Activated T-cell treated with anti-CD3 and anti-CD28 coated beads for 24 hours (primary cell): ENCODE data around the gene NPEPL1.

Source experiments
- DNase-seq: peaks from one replicate; pipeline ENCODE4 v3.0.0-alpha.2; 2020; ENCODE audit warnings: low read depth

The NPEPL1 gene

GRCh38 chr20:58684291-58684690 is 8.3 kb upstream of the NPEPL1 start:
- DNase-seq: no peak

GRCh38 chr20:58685988-58686387 is 6.6 kb upstream of the NPEPL1 start:
- DNase-seq: no peak

DNA sequence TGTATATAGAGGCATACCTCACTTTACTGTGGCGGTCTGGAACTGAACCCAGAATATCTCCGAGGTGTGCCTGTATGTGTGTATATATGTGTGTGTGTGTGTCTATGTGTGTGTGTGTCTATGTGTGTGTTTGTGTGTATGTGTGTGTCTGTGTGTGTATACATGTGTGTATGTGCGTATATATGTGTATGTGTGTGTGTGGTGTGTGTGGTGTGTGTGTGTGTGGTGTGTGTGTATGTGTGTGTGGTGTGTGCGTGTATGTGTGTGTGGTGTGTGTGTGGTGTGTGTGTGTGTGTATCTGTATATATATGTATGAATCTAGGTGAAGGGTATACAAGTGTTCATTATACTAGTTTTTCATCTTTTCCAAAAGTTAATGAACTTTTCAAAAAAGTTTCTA is 4.2 kb upstream of the NPEPL1 start:
- no peak for DNase-seq

GRCh38 chr20:58688840-58689239 is 3.8 kb upstream of the NPEPL1 start:
- DNase-seq: no peak

DNA sequence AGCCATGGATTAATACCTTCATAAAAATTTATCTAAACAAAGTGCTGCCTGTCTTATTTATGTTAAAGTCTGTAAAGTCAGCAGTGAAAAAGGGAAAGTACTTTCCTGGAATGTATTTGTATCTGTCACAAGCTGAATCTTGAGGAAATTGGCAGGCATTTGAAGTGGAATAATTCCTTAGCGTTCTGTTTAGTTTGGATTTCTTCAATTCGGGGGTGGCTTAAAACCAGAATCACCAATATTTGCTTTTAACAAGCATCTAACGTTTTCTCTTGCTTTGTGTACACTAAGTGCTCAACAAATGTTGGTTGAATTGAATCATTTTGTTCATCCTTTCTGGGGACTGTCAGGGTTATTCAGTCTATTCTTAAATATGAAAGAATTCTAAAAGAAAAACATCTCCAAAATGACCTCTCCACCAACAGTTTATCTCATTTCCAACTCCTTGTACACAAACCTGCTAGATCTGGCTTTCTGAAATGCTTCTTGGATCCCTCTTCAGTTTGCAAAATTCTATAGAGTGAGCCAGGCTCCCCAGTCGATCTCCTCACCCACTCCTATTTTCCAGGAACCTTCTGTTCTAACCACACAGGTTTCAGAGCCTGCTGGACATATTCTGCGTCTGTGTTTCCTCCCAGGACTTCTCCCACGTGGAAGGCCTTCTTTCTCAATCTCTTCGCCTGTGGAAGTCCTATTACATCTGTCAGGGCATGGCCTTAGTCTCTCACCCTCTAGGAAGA is 2.0 kb upstream of the NPEPL1 start:
- DNase-seq: no peak

DNA sequence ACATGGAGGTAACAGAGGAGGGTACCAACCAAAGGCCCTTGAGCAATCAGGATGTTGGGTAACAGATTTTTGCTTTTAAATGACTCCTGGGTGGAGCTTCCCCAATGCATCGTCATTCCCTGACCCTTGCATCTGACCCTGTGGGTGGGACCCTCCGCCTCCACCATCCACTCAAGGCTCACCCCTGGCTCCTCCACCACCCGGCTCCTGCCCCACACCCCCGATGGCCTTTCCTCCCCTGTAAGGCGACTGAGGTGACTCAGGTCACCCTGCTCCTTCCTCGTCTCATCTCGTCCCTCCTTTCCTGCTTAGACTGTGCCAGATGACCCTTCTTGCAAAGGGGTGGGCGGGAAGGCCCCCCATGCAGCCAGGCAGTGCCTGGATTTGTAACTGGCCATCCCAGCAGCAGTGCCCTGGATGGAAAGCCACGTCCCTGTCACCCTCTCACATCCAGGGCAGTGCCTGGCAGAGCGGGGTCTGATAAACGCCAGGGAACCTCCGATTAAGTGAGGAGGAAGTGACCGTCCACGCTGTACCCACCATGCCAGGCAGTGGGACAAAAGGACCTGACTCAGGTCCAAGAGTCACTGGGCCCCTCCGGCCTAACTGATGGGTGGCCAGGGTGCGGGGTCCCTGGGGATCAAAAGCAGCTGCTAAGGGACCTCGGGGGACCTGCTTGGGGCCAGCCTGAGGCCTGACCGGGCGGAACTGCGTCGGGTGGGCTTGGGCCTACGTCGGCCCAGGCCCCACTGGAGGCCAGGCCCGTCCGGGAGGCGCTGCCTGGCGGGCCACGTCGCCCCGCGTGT is 624 bp upstream of the NPEPL1 start:
- DNase-seq: no peak

DNA sequence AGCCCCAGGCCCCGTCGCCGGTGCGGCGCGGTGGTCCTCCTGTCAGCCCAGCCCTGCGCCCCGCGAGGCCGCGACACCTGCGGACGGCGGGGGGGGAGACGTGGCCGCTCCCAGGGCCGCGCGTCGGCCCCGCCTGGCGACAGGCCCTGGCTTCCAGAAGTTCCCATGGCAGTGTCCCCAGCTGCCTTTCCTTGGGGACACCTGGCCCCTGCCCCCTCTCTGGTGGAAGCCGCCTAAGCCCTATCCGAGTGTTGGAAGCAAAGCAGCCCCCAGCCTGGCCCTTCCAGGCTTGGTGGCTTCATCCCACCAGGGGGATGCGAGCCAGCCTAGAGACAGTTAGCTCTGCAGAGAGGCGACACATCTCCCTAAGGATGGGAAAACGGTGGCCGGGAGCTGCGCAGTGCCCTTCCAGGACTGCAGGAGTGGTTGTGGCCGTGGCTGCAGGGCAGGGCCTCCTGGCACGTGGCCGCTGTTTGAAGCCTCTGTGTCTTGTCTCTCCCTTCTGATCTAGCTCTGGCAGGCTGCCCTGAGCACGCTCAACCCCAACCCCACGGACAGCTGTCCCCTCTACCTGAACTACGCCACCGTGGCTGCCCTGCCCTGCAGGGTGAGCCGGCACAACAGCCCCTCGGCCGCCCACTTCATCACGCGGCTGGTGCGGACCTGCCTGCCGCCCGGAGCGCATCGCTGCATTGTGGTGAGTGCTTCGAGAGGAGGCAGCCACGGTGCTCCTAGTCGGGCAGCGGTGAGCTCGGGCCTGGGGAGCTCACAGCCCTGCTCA is 816 bp downstream of the NPEPL1 start:
- DNase-seq: no peak

DNA sequence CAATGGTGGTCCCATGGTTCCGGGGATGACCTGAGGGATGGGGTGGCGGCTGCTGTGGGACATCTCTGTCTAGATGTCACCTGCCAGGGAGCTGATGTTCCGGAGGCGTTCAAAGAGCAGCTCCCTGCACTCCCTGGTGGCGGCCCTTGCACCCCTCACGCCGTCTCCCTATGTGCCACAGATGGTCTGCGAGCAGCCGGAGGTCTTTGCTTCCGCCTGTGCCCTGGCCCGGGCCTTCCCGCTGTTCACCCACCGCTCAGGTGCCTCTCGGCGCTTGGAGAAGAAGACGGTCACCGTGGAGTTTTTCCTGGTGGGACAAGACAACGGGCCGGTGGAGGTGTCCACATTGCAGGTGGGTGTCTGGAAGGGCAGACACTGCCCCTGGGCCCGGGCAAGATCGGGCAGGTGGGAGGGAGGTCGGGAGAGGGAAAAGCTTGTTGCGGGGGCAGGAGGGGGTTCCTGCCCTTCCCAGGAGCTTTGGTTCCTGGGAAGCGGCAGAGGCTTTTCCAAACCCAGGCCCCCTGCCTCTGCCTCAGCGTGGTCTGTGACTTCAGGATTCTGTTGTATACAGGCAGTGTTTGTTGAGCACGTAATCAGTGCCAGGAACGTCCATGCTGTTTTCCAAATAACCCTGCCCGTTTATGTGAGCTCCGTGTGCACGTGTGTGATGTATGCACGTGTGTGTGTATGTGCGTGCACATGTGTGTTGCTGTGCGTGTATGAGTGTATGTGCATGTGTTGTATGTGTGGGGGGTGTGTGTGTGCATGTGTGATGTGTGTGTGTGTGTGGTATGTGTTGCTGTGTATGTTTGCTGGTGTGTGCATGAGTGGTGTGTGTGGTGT is 1.9 kb downstream of the NPEPL1 start:
- DNase-seq: no peak

GRCh38 chr20:58695084-58695722 is 2.6 kb downstream of the NPEPL1 start:
- no peak for DNase-seq

DNA sequence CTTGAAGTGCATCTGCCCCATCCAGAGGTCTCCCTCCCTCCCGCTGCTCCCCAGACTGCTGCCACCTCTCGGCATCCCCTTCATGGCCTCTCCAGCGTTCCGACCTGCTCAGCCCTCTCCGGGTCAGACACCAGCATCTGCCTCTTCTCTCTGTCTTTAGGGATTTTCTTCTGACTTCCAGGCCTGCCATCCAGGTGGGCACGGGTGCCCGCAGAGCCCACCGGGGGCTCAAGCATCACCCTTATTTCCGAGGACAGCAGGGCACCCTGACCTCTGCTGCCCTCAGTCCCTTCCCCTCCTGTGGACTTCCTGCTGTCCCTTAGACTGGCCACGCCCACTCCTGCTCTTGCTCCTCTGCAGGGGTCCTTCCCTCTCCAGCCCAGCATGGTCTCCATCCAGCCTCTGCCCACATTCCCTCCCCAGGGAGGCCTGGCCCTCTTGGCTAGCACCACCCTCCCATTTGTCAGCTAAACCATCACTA is 3.3 kb downstream of the NPEPL1 start:
- no peak for DNase-seq

GRCh38 chr20:58696411-58696961 is 3.9 kb downstream of the NPEPL1 start:
- DNase-seq: no peak

DNA sequence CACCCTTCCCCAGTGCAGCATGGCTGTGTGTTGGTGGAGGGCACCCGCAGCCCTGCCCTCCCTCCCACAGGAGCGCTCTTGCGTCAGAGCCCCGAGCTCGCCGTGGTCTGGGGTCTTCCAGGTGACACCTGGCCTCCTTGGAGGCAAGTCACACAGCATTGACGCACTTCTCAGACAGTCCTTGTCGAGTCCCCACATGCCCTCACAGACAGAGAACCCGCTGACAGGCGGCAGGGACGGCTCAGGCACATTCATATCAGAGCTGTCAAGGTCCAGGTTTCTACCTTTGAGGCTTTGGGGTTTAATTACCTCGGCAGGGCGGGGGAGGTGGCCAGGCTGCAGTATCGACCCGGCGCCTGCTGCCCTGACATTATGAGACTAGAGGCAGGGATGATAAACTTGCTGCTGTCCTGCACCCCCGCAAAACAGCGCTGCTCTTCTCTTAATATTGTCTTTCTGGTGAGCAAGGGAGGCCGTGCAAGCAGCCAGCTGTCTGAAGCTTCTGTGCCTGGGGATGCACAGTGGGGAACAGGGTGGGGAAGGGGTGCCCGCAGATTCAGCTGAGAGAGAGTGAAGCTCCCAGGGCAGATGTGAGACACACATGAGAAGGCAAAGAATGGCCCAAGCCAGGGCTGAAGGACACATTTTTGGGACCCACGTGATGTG is 4.7 kb downstream of the NPEPL1 start:
- no peak for DNase-seq

DNA sequence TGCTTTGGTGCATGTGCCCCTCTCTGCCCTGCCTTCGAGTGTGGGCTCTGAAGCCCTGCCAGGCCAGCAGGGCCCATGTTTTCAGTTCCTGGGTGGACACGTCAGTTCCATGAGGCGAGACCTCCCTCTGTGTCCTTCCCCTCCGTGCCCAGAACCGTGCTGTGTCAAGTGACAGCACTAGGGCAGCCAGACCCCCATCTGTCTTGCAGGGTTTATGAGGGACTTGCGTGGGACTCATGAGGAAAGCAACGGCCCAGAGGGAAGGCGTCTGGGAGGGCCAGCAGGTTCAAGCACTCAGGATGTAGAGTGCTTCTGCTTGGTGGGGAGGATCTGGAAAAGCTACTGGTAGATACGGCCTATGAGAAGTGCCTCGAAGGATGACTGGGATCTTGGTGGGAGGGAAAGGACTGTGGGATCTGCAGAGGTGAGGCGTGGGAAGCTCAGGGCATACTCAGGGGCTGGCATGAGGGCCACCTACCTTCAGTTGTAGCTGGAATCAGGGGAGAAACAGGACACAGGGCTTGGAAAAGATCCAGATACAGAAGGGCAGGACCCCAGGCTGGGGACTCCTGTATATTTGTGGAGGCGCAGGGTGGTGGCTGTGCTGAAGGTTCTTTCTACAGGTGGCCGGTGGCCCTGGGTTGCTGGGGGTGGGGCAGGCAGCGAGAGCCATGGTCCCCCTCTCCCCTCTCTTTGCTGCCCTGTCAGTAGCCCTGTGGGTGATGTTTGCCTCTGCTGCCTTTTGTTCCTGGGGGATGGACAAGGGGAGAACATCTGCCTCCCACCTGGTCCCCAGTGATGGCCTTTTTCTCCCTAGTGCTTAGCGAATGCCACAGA is 5.5 kb downstream of the NPEPL1 start:
- no peak for DNase-seq

GRCh38 chr20:58698741-58699622 is 6.4 kb downstream of the NPEPL1 start:
- no peak for DNase-seq

DNA sequence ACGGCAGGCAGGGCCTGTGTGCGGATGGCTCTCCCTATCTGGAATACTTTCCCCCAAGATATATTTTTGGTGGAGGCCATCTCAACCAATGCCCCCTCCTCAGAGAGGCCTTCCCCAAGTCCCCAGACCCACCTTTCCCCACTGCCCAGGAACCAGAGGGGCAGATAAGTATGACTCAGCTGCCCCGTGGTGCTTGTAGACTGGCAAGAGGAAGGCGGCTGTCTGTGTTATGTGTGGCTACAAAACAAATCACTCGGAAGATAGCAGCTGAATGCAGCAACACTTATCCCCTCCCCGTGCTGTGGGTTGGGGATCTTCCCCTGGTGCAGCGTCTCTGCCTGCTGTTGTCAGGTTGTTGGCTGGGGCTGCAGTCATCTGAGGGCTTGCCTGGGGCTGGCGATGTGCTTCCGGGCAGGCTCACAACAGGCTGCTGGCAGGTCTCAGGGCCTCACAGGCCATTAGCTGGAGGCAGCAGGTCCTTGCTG is 7.1 kb downstream of the NPEPL1 start:
- no peak for DNase-seq

GRCh38 chr20:58700121-58700821 is 7.7 kb downstream of the NPEPL1 start:
- DNase-seq: no peak

- DNase-seq: no peak
Measured at GRCh38 chr20:58700823-58701222, 8.2 kb downstream of the NPEPL1 start.
